NB4 (cell line): ENCODE data around the gene NEB.

ENCODE experiments used
- POLR2A ChIP-seq: IDR thresholded peaks from 2 replicates; pipeline ENCODE4 v1.6.1; 2011; ENCODE audit warnings: mild to moderate bottlenecking; ENCODE audit not compliant: insufficient read length; ENCODE audit errors: extremely low read depth
- TF ChIP-seq, protein P1 (sequence below): IDR thresholded peaks from one replicate; pipeline ENCODE4 v1.5.1; 2012; ENCODE audit warnings: low read depth, low read length
- TF ChIP-seq, protein P2 (sequence below): IDR thresholded peaks from 2 replicates; pipeline ENCODE4 v1.6.1; 2011; ENCODE audit warnings: low read depth, low read length

DNA sequence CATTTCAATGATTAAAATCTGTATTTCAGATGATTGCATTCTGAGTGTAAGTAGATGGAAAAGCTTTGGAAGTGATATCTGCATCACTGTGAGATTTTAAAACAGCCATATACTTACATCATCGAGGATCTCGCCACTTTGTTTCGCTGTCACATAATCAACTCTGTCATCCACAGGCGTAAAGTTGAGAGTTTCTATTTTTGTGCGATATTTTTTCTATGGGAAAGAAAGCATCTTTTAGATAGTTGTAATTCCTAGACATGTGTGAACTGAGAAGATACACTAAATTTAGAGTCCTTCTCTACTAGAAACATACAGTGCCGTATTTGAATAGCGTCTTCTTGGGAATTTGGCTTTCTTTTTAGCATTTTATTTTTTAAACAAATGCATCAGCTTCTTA lies 165.8 kb downstream of the NEB start:
- TF ChIP-seq, protein P1, sequence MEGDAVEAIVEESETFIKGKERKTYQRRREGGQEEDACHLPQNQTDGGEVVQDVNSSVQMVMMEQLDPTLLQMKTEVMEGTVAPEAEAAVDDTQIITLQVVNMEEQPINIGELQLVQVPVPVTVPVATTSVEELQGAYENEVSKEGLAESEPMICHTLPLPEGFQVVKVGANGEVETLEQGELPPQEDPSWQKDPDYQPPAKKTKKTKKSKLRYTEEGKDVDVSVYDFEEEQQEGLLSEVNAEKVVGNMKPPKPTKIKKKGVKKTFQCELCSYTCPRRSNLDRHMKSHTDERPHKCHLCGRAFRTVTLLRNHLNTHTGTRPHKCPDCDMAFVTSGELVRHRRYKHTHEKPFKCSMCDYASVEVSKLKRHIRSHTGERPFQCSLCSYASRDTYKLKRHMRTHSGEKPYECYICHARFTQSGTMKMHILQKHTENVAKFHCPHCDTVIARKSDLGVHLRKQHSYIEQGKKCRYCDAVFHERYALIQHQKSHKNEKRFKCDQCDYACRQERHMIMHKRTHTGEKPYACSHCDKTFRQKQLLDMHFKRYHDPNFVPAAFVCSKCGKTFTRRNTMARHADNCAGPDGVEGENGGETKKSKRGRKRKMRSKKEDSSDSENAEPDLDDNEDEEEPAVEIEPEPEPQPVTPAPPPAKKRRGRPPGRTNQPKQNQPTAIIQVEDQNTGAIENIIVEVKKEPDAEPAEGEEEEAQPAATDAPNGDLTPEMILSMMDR, result no peak
- TF ChIP-seq, protein P2, sequence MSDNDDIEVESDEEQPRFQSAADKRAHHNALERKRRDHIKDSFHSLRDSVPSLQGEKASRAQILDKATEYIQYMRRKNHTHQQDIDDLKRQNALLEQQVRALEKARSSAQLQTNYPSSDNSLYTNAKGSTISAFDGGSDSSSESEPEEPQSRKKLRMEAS, result no peak
- no peak for TF ChIP-seq POLR2A
